GM23338 (cell line): Measurements from ENCODE around the gene SCGB1C2. TPM values are rescaled to one million over a fixed set of nuclear protein-coding genes. Genes with fewer than 3 reads are reported as not detected.
"Not testable (repeated sequence)": the region's sequence is repeated elsewhere in the genome, so short reads cannot be mapped to it uniquely, and the experiment has no call there.

Source experiments
- ATAC-seq: fragments of 200-7000 bp; cut with Tn5 transposase; 3 replicates; pipeline ENCODE4 v1.9.1; 2020
- DNase-seq: peaks from one replicate; pipeline ENCODE4 v3.0.0-alpha.2; 2015; ENCODE audit warnings: low spot score
- H2AFZ ChIP-seq: fragments of 200-600 bp; sonication (generic); 2 replicates; pipeline ENCODE4 v1.8.0; 2016; ENCODE audit warnings: antibody characterized with exemption, mild to moderate bottlenecking, moderate library complexity
- H3F3A ChIP-seq: fragments of 200-600 bp; sonication (generic); replicated peaks from 2 replicates; pipeline ENCODE4 v1.8.0; 2017; ENCODE audit warnings: antibody characterized with exemption, mixed run types, low read depth
- H3K27ac ChIP-seq: fragments of 200-600 bp; sonication (generic); 2 replicates; pipeline ENCODE4 v1.6.1; 2016; ENCODE audit warnings: low read depth
- H3K27me3 ChIP-seq: fragments of 200-600 bp; sonication (generic); 2 replicates; pipeline ENCODE4 v1.8.0; 2016; ENCODE audit warnings: mild to moderate bottlenecking, mixed run types, moderate library complexity; ENCODE audit not compliant: insufficient read depth
- H3K36me3 ChIP-seq: fragments of 200-600 bp; sonication (generic); 2 replicates; pipeline ENCODE4 v1.8.0; 2016; ENCODE audit warnings: mild to moderate bottlenecking; ENCODE audit not compliant: insufficient read depth
- H3K4me1 ChIP-seq: fragments of 200-600 bp; sonication (generic); 2 replicates; pipeline ENCODE4 v1.8.0; 2016; ENCODE audit warnings: mild to moderate bottlenecking, moderate library complexity; ENCODE audit not compliant: insufficient read depth
- H3K4me2 ChIP-seq: fragments of 200-600 bp; sonication (generic); 2 replicates; pipeline ENCODE4 v1.7.1; 2017; ENCODE audit warnings: mixed run types
- H3K4me3 ChIP-seq: fragments of 200-600 bp; sonication (generic); 2 replicates; pipeline ENCODE4 v1.6.1; 2016; ENCODE audit warnings: mixed run types
- H3K79me2 ChIP-seq: fragments of 200-600 bp; sonication (generic); replicated peaks from 2 replicates; pipeline ENCODE4 v1.8.0; 2017; ENCODE audit warnings: mild to moderate bottlenecking; ENCODE audit not compliant: insufficient read depth
- H3K9me2 ChIP-seq: fragments of 200-600 bp; sonication (generic); 2 replicates; pipeline ENCODE4 v1.8.0; 2017; ENCODE audit not compliant: insufficient read depth
- H4K20me1 ChIP-seq: fragments of 200-600 bp; sonication (generic); replicated peaks from 2 replicates; pipeline ENCODE4 v1.8.0; 2017; ENCODE audit warnings: mild to moderate bottlenecking; ENCODE audit not compliant: insufficient read depth
- H3K27ac Mint-ChIP-seq: 2 replicates; pipeline ENCODE4 v1.8.0; 2020; ENCODE audit warnings: inconsistent platforms, mild to moderate bottlenecking, moderate library complexity, mixed read lengths
- H3K27me3 Mint-ChIP-seq: 3 replicates; pipeline ENCODE4 v1.8.0; 2022; ENCODE audit warnings: low read depth, mild to moderate bottlenecking, moderate library complexity, mixed read lengths, inconsistent platforms; ENCODE audit not compliant: insufficient read depth, poor library complexity
- H3K36me3 Mint-ChIP-seq: 3 replicates; pipeline ENCODE4 v1.8.0; 2021; ENCODE audit warnings: low read depth, mild to moderate bottlenecking, inconsistent platforms, moderate library complexity, mixed read lengths
- H3K4me1 Mint-ChIP-seq: 3 replicates; pipeline ENCODE4 v1.8.0; 2020; ENCODE audit warnings: mild to moderate bottlenecking, inconsistent platforms, mixed read lengths
- H3K4me3 Mint-ChIP-seq: 3 replicates; pipeline ENCODE4 v1.8.0; 2021; ENCODE audit warnings: moderate library complexity, mild to moderate bottlenecking, inconsistent platforms, mixed read lengths
- H3K9me3 Mint-ChIP-seq: 3 replicates; pipeline ENCODE4 v1.8.0; 2020; ENCODE audit warnings: moderate library complexity, mild to moderate bottlenecking, inconsistent platforms, mixed read lengths
- polyA plus RNA-seq: library from polyadenylated mRNA; unstranded; fragments of >200 nt; fragmentation: Nextera tagmentation; extraction: Ambion mirVana; gene quantifications from 2 replicates; pipeline ENCODE4 v1.2.1, GENCODE V29; 2016
- total RNA-seq: library from RNA; depleted of rRNA; stranded (reverse); fragments of >200 nt; shearing (Covaris generic); gene quantifications from 2 replicates; pipeline ENCODE4 v1.2.3, GENCODE V29; 2014
- TF ChIP-seq, protein P1 (sequence below), 2 experiments: fragments of 200-600 bp in 1 of 2; sonication (generic) in 1 of 2; conservative IDR thresholded peaks; 2 replicates each; pipeline versions ENCODE4 v1.5.1 to v1.6.1; 2016 to 2017; ENCODE audit warnings: antibody characterized with exemption in 2 of 2, low read depth in 2 of 2, mild to moderate bottlenecking in 2 of 2, moderate library complexity in 1 of 2

Gene SCGB1C2
- total and polyA plus RNA-seq, 2 experiments from 2014 or later, result not detected

DNA sequence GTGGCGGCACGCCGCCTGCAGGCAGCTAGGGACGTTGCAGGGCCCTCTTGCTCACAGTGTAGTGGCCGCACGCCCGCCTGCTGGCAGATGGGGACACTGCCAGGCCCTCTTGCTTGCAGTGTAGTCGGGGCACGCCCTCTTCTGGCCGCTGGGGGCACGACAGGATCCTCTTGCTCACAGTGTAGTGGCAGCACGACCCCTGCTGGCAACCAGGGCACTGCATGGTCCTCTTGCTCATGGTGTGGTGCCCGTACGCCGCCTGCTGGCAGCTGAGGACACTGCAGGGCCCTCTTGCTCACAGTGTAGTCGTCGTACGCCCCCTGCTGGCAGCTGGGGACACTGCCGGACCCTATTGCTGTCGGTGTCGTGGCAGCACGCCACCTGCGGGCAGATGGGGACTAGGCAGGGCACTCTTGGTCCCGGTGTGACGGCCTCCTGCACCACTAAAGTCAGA lies 3.0 kb upstream of the SCGB1C2 start:
- not testable (repeated sequence) for DNase-seq

GRCh38 chr17:135022-135421 lies 2.3 kb upstream of the SCGB1C2 start:
- not testable (repeated sequence) for H4K20me1 ChIP-seq, H2AFZ ChIP-seq, H3K4me3 ChIP-seq, H3K9me2 ChIP-seq, H3K36me3 ChIP-seq, ATAC-seq, H3K27ac ChIP-seq, H3K4me2 ChIP-seq, H3K27ac Mint-ChIP-seq, H3K4me1 ChIP-seq, H3K27me3 ChIP-seq, H3K4me1 Mint-ChIP-seq, DNase-seq, H3K27me3 Mint-ChIP-seq, H3K79me2 ChIP-seq, H3F3A ChIP-seq, H3K36me3 Mint-ChIP-seq, H3K4me3 Mint-ChIP-seq
- H3K9me3 Mint-ChIP-seq, result peaks cover 21% of the 10 kb centered on the region

More for the DNA sequence above, 3.0 kb upstream of the SCGB1C2 start:
- H3K27ac ChIP-seq, H3K27ac Mint-ChIP-seq, H4K20me1 ChIP-seq, H3K4me3 Mint-ChIP-seq, H3K27me3 ChIP-seq, H2AFZ ChIP-seq, H3K4me2 ChIP-seq, H3K27me3 Mint-ChIP-seq, H3K4me1 ChIP-seq, H3K36me3 ChIP-seq, H3K4me3 ChIP-seq, H3K36me3 Mint-ChIP-seq, H3K9me2 ChIP-seq, H3K79me2 ChIP-seq, H3K4me1 Mint-ChIP-seq, H3F3A ChIP-seq: not testable (repeated sequence)
- TF ChIP-seq, protein P1, sequence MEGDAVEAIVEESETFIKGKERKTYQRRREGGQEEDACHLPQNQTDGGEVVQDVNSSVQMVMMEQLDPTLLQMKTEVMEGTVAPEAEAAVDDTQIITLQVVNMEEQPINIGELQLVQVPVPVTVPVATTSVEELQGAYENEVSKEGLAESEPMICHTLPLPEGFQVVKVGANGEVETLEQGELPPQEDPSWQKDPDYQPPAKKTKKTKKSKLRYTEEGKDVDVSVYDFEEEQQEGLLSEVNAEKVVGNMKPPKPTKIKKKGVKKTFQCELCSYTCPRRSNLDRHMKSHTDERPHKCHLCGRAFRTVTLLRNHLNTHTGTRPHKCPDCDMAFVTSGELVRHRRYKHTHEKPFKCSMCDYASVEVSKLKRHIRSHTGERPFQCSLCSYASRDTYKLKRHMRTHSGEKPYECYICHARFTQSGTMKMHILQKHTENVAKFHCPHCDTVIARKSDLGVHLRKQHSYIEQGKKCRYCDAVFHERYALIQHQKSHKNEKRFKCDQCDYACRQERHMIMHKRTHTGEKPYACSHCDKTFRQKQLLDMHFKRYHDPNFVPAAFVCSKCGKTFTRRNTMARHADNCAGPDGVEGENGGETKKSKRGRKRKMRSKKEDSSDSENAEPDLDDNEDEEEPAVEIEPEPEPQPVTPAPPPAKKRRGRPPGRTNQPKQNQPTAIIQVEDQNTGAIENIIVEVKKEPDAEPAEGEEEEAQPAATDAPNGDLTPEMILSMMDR (conservative IDR thresholded peaks at IDR 0.05; ENCODE audit: low read depth in 2 of 2), result 0 out of 4 replicates have a peak, but pooled peaks of 1 of the 2 experiments have one; percentile 8
- H3K9me3 Mint-ChIP-seq, result peaks cover 18% of the 10 kb centered on the region
- peak; percentile 82 for ATAC-seq

DNA sequence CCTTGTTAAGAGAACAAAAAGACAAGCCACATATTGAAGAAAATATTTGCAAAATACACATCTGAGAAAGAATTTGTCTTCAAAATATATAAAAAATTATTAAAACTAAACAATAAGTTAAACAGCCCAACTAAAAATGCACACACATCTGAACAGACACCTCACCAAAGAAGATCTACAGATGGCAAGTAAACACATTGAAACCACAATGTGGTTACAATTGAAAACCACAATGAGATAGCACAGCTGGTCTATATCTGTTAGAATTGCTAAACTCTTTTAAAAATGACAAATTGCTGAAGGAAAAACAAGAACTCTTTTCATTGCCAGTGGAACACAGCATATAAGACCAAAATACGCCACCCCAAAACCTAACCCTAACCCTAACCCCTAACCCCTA lies 1.5 kb upstream of the SCGB1C2 start:
- H3K27ac ChIP-seq, H3K36me3 Mint-ChIP-seq, H3K27ac Mint-ChIP-seq, H3K4me1 Mint-ChIP-seq, ATAC-seq, H3K4me1 ChIP-seq, H3F3A ChIP-seq, H3K27me3 ChIP-seq, H3K27me3 Mint-ChIP-seq, H3K79me2 ChIP-seq, H4K20me1 ChIP-seq, H3K4me3 ChIP-seq, H3K4me3 Mint-ChIP-seq, H3K9me2 ChIP-seq, H2AFZ ChIP-seq, H3K36me3 ChIP-seq, H3K4me2 ChIP-seq, DNase-seq: not testable (repeated sequence)
- H3K9me3 Mint-ChIP-seq, result peaks cover 21% of the 10 kb centered on the region

- H2AFZ ChIP-seq, H3K4me2 ChIP-seq, H3K4me1 ChIP-seq, H3F3A ChIP-seq, H3K4me1 Mint-ChIP-seq, H3K79me2 ChIP-seq, H3K27me3 ChIP-seq, H3K27ac ChIP-seq, H3K27ac Mint-ChIP-seq, H3K4me3 ChIP-seq, H3K9me2 ChIP-seq, H3K27me3 Mint-ChIP-seq, H3K4me3 Mint-ChIP-seq, H3K36me3 Mint-ChIP-seq, H4K20me1 ChIP-seq, H3K36me3 ChIP-seq, DNase-seq: not testable (repeated sequence)
- peak; percentile 98 for ATAC-seq
- TF ChIP-seq, protein P1 (conservative IDR thresholded peaks at IDR 0.05; ENCODE audit: low read depth in 2 of 2), result peak; percentile 26 to 59
- peaks cover 21% of the 10 kb centered on the region for H3K9me3 Mint-ChIP-seq
Measured at GRCh38 chr17:136531-136930, 838 bp upstream of the SCGB1C2 start.

- not testable (repeated sequence) for H2AFZ ChIP-seq, ATAC-seq, H3K9me2 ChIP-seq, H3K4me3 ChIP-seq, H3F3A ChIP-seq, H3K27ac ChIP-seq, H4K20me1 ChIP-seq, H3K36me3 Mint-ChIP-seq, H3K4me1 Mint-ChIP-seq, H3K27ac Mint-ChIP-seq, H3K27me3 ChIP-seq, H3K4me2 ChIP-seq, H3K4me1 ChIP-seq, DNase-seq, H3K36me3 ChIP-seq, H3K79me2 ChIP-seq, H3K4me3 Mint-ChIP-seq
- peaks cover 20% of the 10 kb centered on the region for H3K27me3 Mint-ChIP-seq
- peaks cover 19% of the 10 kb centered on the region for H3K9me3 Mint-ChIP-seq
Measured at GRCh38 chr17:139401-140205, 2.2 kb downstream of the SCGB1C2 start.
